DOHH2 (cell line): ENCODE measurements around the gene HNRNPLL.

Experiments used
- H3F3A ChIP-seq: fragments of 200-600 bp; sonication (generic), shearing (Covaris generic); 2 replicates; pipeline ENCODE4 v1.6.0; 2016; ENCODE audit warnings: antibody characterized with exemption, mild to moderate bottlenecking; ENCODE audit not compliant: control insufficient read depth, insufficient read depth
- H3K27ac ChIP-seq: fragments of 200-600 bp; sonication (generic); 2 replicates; pipeline ENCODE4 v1.5.1; 2014; ENCODE audit warnings: low read depth, mild to moderate bottlenecking, low read length, moderate library complexity
- H3K27me3 ChIP-seq: fragments of 200-600 bp; sonication (generic); 2 replicates; pipeline ENCODE4 v1.6.1; 2014; ENCODE audit warnings: mild to moderate bottlenecking, low read length, mixed read lengths; ENCODE audit not compliant: control insufficient read depth
- H3K36me3 ChIP-seq: fragments of 200-600 bp; sonication (generic); 2 replicates; pipeline ENCODE4 v1.6.1; 2014; ENCODE audit warnings: mild to moderate bottlenecking, low read length, moderate library complexity, mixed read lengths; ENCODE audit not compliant: control insufficient read depth
- H3K4me1 ChIP-seq: fragments of 200-600 bp; sonication (generic); 2 replicates; pipeline ENCODE4 v1.6.1; 2014; ENCODE audit warnings: mild to moderate bottlenecking, low read length, mixed read lengths; ENCODE audit not compliant: control insufficient read depth
- H3K4me2 ChIP-seq: fragments of 200-600 bp; sonication (generic); 2 replicates; pipeline ENCODE4 v1.6.0; 2014; ENCODE audit warnings: mild to moderate bottlenecking, low read length, moderate library complexity
- H3K4me3 ChIP-seq: fragments of 200-600 bp; sonication (generic); 2 replicates; pipeline ENCODE4 v1.5.1; 2014; ENCODE audit warnings: mild to moderate bottlenecking, low read length, mixed read lengths
- H3K79me2 ChIP-seq: fragments of 200-600 bp; sonication (generic); 2 replicates; pipeline ENCODE4 v1.6.1; 2014; ENCODE audit warnings: mild to moderate bottlenecking, low read length, mixed read lengths; ENCODE audit not compliant: control insufficient read depth
- H3K9me2 ChIP-seq: fragments of 200-600 bp; sonication (generic); replicated peaks from 2 replicates; pipeline ENCODE4 v1.6.1; 2014; ENCODE audit warnings: mild to moderate bottlenecking, low read length, mixed read lengths; ENCODE audit not compliant: control insufficient read depth
- H3K9me3 ChIP-seq: fragments of 200-600 bp; sonication (generic); 2 replicates; pipeline ENCODE4 v1.6.1; 2014; ENCODE audit warnings: antibody characterized with exemption, low read length, mixed read lengths; ENCODE audit not compliant: control insufficient read depth, insufficient read depth
- H4K20me1 ChIP-seq: fragments of 200-600 bp; sonication (generic); 2 replicates; pipeline ENCODE4 v1.6.0; 2014; ENCODE audit warnings: low read depth, mild to moderate bottlenecking, antibody characterized with exemption, low read length, moderate library complexity; ENCODE audit not compliant: control insufficient read depth, insufficient read depth
- CTCF ChIP-seq: fragments of 200-600 bp; sonication (generic); IDR thresholded peaks from one replicate; pipeline ENCODE4 v1.5.1; 2014; ENCODE audit warnings: antibody characterized with exemption, mild to moderate bottlenecking, low read depth, low read length; ENCODE audit not compliant: poor library complexity, severe bottlenecking
- EZH2phosphoT487 ChIP-seq: fragments of 200-600 bp; sonication (generic); IDR thresholded peaks from 2 replicates; pipeline ENCODE4 v1.6.1; 2017; ENCODE audit warnings: borderline replicate concordance, mild to moderate bottlenecking, antibody characterized with exemption, low read length, moderate library complexity, mixed read lengths

Gene HNRNPLL

GRCh38 chr2:38521835-38522234, 80.9 kb downstream of the HNRNPLL start:
- H3K27ac ChIP-seq, result no peak overlapping the region

GRCh38 chr2:38517284-38517683, 85.4 kb downstream of the HNRNPLL start:
- Histone ChIP-seq H3K79me2 (no peaks in the 10 kb centered on the region), H4K20me1 (no peaks in the 10 kb centered on the region), H3K9me2 (no peaks in the 10 kb centered on the region), H3K9me3 (no peaks in the 10 kb centered on the region), H3K27ac (no peak overlapping the region), H3K4me2 (no peak overlapping the region), H3K4me3 (no peak overlapping the region), H3K4me1 (no peaks in the 10 kb centered on the region), H3K36me3 (no peaks in the 10 kb centered on the region), H3K27me3 (no peaks in the 10 kb centered on the region), H3F3A (0 out of 2 replicates have a peak, but pooled peaks cover 4% of the 10 kb centered on the region)
- TF ChIP-seq CTCF (no peak), EZH2phosphoT487 (no peak)

More at GRCh38 chr2:38521835-38522234, 80.9 kb downstream of the HNRNPLL start:
- Histone ChIP-seq H3K27me3 (no peaks in the 10 kb centered on the region), H3K79me2 (no peaks in the 10 kb centered on the region), H3K4me2 (no peak overlapping the region), H3K4me1 (peaks cover 42% of the 10 kb centered on the region), H3F3A (peaks cover 29% of the 10 kb centered on the region), H4K20me1 (no peaks in the 10 kb centered on the region), H3K9me3 (no peaks in the 10 kb centered on the region), H3K9me2 (no peaks in the 10 kb centered on the region), H3K36me3 (no peaks in the 10 kb centered on the region), H3K4me3 (no peak overlapping the region)
- TF ChIP-seq EZH2phosphoT487, result no peak

- no peak for TF ChIP-seq EZH2phosphoT487
These were observed 86.2 kb downstream of the HNRNPLL start for GRCh38 chr2:38516526-38516925.

GRCh38 chr2:38516122-38516521, 86.6 kb downstream of the HNRNPLL start:
- Histone ChIP-seq H3K36me3 (no peaks in the 10 kb centered on the region), H3K79me2 (no peaks in the 10 kb centered on the region), H3K9me2 (no peaks in the 10 kb centered on the region), H3K27ac (no peak overlapping the region), H3K9me3 (no peaks in the 10 kb centered on the region), H4K20me1 (no peaks in the 10 kb centered on the region), H3K4me2 (no peak overlapping the region), H3K4me3 (no peak overlapping the region), H3F3A (no peaks in the 10 kb centered on the region), H3K4me1 (no peaks in the 10 kb centered on the region), H3K27me3 (no peaks in the 10 kb centered on the region)
- TF ChIP-seq EZH2phosphoT487 (no peak), CTCF (no peak)

More at GRCh38 chr2:38516526-38516925, 86.2 kb downstream of the HNRNPLL start:
- Histone ChIP-seq H3K27ac (no peak overlapping the region), H3K79me2 (no peaks in the 10 kb centered on the region), H3K4me2 (no peak overlapping the region), H3K9me2 (no peaks in the 10 kb centered on the region), H3K4me3 (no peak overlapping the region), H3K9me3 (no peaks in the 10 kb centered on the region), H3K27me3 (no peaks in the 10 kb centered on the region), H3K4me1 (no peaks in the 10 kb centered on the region), H4K20me1 (no peaks in the 10 kb centered on the region), H3K36me3 (no peaks in the 10 kb centered on the region), H3F3A (no peaks in the 10 kb centered on the region)
